HG03025 (cell line): Measurements from ENCODE around the gene GC.
"Not testable (repeated sequence)": the region's sequence is repeated elsewhere in the genome, so short reads cannot be mapped to it uniquely, and the experiment has no call there.

Source experiments
- ATAC-seq: cut with Tn5 transposase; IDR thresholded peaks from one replicate; pipeline ENCODE4 v1.9.1; 2021; ENCODE audit warnings: mild to moderate bottlenecking, moderate library complexity; ENCODE audit not compliant: unreplicated experiment, low FRiP score

The GC gene

GRCh38 chr4:71783972-71784371 lies at the start of gene GC:
Gene GC, minus strand, starts transcription at chr4:71784079. Its CDS starts 61 bp downstream, at chr4:71784018.
- ATAC-seq: no peak

- ATAC-seq: no peak
These were observed 49.5 kb upstream of the GC start for GRCh38 chr4:71833232-71833900.

GRCh38 chr4:71832049-71832448 lies 48.2 kb upstream of the GC start:
- no peak for ATAC-seq

GRCh38 chr4:71830497-71831190 lies 46.8 kb upstream of the GC start:
- ATAC-seq: no peak

GRCh38 chr4:71828470-71828869 lies 44.6 kb upstream of the GC start:
- no peak for ATAC-seq

GRCh38 chr4:71827826-71828225 lies 43.9 kb upstream of the GC start:
- no peak for ATAC-seq

GRCh38 chr4:71816676-71817303 lies 32.9 kb upstream of the GC start:
- no peak for ATAC-seq

GRCh38 chr4:71814433-71814832 lies 30.6 kb upstream of the GC start:
- ATAC-seq: no peak

GRCh38 chr4:71809805-71810204 lies 25.9 kb upstream of the GC start:
- not testable (repeated sequence) for ATAC-seq

- ATAC-seq: no peak
These were observed 23.6 kb upstream of the GC start for GRCh38 chr4:71807469-71807868.

- ATAC-seq: not testable (repeated sequence)
These were observed 21.4 kb upstream of the GC start for GRCh38 chr4:71805230-71805629.

- not testable (repeated sequence) for ATAC-seq
These were observed 20.3 kb upstream of the GC start for GRCh38 chr4:71804017-71804697.

- no peak for ATAC-seq
These were observed 2.1 kb upstream of the GC start for GRCh38 chr4:71785959-71786358.

- no peak for ATAC-seq
These were observed 804 bp upstream of the GC start for GRCh38 chr4:71784569-71785197.

- no peak for ATAC-seq
These were observed 6.0 kb downstream of the GC start for GRCh38 chr4:71777891-71778290.

GRCh38 chr4:71775449-71775848 lies 8.4 kb downstream of the GC start:
- no peak for ATAC-seq

GRCh38 chr4:71774136-71774535 lies 9.7 kb downstream of the GC start:
- no peak for ATAC-seq

GRCh38 chr4:71773004-71773403 lies 10.9 kb downstream of the GC start:
- ATAC-seq: no peak

- no peak for ATAC-seq
These were observed 11.3 kb downstream of the GC start for GRCh38 chr4:71772592-71772991.

- ATAC-seq: no peak
These were observed 12.3 kb downstream of the GC start for GRCh38 chr4:71771613-71772012.

- no peak for ATAC-seq
These were observed 14.4 kb downstream of the GC start for GRCh38 chr4:71769434-71769833.
